Effector CD8-positive, alpha-beta T cell (primary cell): ENCODE data around the gene EPHA8.

Source experiments
- DNase-seq: peaks from one replicate; lab custom pipeline; 2025; lab: John Stamatoyannopoulos, UW

EPHA8 gene

GRCh38 chr1:22592919-22593790, 29.9 kb downstream of the EPHA8 start:
- DNase-seq: no peak

- DNase-seq: no peak
Observed at GRCh38 chr1:22594396-22594795, 31.1 kb downstream of the EPHA8 start.

DNA sequence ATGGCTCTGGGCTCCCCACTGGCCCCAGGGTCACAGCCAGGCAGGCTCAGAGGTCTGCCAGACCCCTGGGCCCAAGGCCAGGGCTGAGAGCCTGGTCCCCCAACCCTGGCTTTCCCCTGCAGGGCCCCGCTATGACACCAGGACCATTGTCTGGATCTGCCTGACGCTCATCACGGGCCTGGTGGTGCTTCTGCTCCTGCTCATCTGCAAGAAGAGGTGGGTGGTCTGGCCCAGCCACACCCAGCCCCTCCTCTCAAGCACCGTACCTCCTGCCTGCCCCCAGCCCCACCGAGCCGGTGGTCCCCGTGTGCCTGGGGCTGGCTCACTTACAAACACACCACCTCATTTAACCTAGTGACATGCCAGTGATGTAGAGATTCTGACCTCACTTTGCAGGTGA, 31.8 kb downstream of the EPHA8 start:
- no peak for DNase-seq

- no peak for DNase-seq
Observed at GRCh38 chr1:22597301-22597965, 34.1 kb downstream of the EPHA8 start.

DNA sequence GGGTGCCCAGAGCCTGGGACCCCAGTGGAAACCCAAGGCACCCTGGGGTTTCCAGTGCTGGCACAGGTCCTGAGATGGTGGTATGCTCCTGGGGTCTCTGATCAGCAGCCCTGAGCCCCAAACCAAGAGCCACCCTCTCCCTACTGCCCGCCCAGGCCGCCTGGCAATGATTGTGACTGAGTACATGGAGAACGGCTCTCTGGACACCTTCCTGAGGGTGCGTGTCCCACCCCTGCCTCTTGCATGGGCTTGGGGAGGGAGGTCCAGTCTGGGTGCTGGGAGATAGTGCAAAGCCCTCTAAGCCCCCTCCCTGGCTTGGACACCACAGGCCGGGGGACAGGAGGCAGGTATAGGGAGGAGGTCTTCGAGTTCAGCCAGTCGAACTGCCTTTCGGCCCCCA, 34.7 kb downstream of the EPHA8 start:
- DNase-seq: no peak

- DNase-seq: no peak
Observed at GRCh38 chr1:22598736-22599135, 35.4 kb downstream of the EPHA8 start.

DNA sequence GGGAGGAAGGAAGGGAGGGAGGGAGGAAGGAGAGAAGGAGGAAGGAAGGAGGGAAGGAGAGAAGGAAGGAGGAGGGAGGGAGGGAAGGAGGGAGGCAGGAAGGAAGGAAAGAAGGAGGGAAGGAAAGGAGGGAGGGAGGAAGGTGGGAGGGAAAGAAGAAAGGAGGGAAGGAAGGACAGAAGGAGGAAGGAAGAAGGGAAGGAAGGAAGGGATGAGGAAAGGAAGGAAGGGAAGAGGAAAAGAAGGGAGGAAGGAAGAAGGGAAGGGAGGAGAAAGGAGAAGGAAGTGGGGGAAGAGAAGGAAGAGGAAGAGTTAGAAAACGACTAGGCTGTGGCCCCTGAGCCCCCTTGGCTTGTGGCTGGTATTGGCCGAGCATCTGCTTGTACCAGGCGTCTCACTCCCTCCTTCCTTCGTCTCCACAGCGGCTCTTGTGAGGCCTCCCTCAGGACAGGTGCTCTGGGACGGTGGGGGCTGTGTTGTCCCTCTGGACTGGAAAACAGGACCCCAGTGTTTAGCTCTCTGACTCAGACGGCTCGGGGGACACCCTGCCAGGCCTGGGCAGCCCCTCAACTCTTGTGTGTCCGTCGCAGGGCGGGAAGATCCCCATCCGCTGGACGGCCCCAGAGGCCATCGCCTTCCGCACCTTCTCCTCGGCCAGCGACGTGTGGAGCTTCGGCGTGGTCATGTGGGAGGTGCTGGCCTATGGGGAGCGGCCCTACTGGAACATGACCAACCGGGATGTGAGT, 37.0 kb downstream of the EPHA8 start:
- DNase-seq: no peak

- DNase-seq: no peak
Observed at GRCh38 chr1:22600817-22601605, 37.7 kb downstream of the EPHA8 start.

DNA sequence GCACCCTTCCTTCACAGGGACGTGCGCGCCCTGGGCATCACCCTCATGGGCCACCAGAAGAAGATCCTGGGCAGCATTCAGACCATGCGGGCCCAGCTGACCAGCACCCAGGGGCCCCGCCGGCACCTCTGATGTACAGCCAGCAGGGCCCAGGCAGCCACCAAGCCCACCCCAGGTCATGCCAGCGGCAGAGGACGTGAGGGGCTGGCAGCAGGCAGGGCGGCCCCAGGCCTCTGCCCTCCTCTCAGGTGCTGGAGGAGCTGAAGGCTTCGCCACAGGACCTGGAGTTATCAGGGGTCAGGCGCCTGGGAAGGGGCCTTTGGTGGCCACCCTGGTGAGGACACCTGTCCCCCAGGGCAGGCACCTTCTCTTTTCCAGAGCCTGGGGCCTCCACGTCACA, 38.3 kb downstream of the EPHA8 start:
- DNase-seq: no peak

DNA sequence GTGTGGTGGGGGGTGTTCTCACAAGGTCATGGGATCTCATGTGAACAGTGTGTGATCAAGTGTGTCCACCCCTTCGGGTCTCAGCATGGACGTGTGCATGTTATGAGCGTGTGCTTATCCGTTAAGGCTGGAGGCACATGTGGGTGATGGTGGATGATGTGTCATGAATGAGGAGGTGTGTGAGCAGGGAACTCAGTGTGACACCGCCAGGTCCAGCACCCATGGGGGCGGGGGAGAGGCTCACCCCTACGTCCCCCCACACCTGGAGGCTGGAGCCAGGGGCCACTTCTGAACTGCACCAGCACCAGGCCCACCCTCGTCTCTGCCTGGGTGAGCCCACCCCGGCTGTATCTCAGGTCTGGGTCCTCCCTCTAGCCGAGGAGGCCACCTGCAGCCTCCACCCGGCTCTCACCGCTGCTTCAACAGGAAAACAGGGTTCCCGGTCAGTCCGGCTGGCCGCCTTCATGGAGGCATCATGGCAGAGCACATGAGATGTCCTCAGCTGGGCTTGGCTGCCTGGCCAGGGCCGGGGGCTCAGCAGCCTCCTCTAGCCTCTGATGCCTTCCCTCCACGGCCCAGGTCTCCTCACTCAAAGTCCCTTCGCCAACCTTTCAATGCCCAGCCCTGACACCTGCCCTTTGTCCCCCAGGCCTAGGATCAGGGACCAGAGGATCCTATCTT, 38.9 kb downstream of the EPHA8 start:
- DNase-seq: no peak

- DNase-seq: no peak
Observed at GRCh38 chr1:22606161-22606560, 42.9 kb downstream of the EPHA8 start.

- no peak for DNase-seq
Observed at GRCh38 chr1:22607154-22607553, 43.9 kb downstream of the EPHA8 start.

DNA sequence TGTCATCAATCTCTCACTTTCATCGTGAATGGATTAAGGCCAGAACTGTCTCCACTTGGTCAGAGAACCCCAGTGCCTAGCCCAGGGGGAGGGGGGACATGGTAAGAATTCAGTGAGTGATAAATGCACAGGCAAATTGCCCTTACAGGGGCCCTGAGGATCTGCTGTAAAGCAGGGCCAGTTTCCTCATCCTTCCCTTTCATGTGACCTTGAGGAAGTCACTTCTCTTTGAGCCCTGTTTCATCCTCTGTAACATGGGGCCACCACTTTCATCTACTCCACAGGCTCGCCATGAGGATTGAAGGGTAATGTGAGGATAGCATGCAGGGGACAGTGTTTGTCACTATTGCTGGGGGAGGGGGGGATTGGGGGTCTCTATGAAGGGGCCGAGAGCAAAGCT, 45.1 kb downstream of the EPHA8 start:
- no peak for DNase-seq

DNA sequence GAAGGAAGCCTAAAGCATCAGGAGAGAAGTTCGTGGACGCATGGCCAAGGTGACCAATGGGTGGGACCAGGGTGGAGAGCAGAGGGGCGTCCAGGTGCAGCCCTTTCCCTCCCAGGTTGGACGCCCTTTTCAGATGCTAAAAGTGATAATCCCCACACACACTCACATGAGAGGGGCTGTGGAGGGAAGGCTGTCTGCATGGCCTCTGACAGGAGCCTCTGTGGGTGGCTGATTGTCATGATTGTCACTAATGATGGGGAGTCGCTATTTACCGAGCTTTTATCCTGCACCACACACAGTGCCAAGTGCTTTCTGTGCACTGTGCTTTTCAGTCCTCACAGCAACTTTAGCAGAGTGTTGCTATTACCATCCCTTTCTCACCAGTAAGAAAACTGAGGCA, 46.0 kb downstream of the EPHA8 start:
- no peak for DNase-seq

DNA sequence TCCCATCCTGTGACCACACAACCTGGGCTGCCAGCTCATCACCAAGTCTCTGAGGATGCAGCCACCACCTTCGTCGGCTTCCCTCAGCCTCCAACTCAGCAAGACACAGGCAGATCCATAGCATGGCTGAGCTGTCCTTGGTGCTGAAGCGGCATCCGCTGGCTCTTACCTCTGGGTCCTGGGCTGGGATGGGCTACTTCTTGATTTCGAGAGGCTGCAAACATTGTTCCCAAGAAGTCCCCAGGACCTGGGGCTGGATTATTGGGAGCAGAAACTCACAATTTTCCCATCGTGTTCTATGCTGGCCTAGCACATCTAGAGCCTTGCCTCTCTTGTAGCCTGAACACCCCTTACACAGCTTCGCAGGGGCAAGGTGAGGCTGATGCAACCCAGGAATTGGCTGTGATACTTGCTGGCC, 48.2 kb downstream of the EPHA8 start:
- no peak for DNase-seq

GRCh38 chr1:22612671-22613571, 49.6 kb downstream of the EPHA8 start:
- DNase-seq: no peak

DNA sequence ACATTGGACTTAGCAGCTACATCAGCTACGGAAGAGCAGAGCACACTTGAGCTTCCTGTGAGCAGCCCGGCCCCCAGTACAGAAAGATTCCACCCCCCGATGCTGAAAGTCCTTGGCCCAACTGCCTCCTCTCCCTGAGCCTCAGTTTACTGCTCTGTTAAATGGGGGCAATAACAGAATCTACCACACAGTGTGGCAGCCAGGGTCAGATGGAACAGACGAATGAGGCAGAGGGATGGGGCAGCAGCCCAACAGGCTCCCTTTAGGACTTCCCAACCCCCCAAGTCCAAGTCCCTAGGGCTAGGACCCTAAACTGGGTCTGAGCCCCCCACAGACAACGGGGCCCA, 50.3 kb downstream of the EPHA8 start:
- DNase-seq: no peak

DNA sequence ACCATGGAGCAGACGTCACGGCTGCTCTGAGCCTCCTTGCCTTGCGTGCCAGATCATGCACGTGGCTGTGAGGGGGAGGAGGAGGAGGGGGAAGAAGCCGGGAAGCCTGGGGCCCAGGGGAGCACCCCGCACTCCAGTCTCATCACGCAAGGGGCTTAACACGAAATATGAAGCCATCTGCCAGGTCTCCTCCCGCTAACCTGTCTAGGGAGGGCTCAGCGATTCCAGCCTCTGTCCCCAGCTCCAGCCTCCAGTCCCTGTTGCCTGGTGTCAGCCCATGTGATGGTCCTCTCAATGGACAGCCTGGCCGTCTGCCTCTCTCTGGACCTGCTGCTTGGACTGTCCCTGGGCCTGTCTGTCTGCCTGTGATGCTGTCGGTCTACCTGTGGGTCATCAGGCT, 50.7 kb downstream of the EPHA8 start:
- DNase-seq: no peak

GRCh38 chr1:22615886-22616285, 52.6 kb downstream of the EPHA8 start:
- DNase-seq: no peak

DNA sequence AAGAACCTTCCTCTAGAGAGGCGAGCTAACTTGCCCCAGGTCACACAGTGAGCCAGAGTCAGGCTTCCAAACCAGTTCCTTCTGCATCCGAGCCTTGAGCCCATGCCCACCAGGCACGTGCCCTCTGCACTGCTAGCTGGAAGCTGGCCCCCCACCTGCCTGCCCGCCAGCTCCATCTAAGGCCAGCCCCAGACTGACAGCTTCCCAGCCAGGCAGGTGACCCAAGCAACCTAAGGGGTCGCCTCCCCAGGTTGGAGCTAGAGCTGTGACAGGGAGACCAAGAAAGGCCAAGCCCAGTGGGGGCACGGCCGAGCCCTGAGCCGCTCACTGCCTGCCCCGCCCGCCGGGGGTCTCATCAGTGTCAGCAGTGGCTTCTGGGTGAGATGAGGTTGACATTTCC, 53.3 kb downstream of the EPHA8 start:
- DNase-seq: no peak
